Measurements from ENCODE around the gene C15orf39.

Gene C15orf39

DNA sequence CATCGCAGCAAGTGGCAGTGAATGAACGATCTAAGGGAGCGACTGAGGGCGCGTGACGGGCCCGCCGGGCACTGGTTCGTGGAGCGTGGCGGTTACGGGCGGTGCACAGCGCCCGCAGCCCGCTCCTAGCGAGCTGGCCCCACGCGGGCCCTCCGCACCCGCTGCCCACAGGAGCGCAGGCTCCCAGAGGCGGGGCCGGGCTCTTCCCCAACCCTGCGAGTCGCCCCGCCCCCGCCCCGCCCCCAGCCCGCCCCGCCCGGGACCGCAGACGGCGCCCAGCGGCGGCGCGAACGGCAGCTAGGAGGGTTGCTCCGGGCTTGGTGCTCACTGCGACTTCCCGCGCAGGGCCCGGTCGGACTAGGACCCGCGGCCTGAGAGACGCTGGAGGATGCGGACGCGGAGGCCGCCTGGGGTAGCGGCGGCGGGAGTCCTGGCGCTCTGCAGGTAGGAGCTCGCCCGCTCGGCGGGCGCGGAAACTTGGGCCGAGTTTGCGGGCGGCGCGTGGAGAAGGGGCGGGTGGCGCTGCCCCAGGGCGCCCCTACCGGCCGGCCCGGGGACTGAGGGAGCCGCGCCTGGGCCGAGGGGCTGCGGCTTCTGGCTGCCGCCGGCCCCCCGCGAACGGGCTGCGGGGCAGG, at the start of gene C15orf39:
TSS of gene C15orf39 (plus strand) at position 267 of the 635 bp plus-strand sequence. CDS start 4,167 bp downstream, outside the sequence.
- peak within 1 kb of the TSS; percentile 89 for H3K4me3 ChIP-seq (ENCODE audit: low read depth, low read length)
- no peaks in the 10 kb centered on the region for H3K27me3 ChIP-seq (ENCODE audit: control insufficient read depth, insufficient read depth, low read length)
- peak within 1 kb of the TSS; percentile 80 for H3K9ac ChIP-seq (ENCODE audit: low read depth, low read length)
- peaks cover 10% of the 10 kb centered on the region for H3K4me1 ChIP-seq (ENCODE audit: control insufficient read depth, insufficient read depth, low read length)
- H3K9me3 ChIP-seq (ENCODE audit: control insufficient read depth, insufficient read depth, low read length), result no peaks in the 10 kb centered on the region
- H3K36me3 ChIP-seq (ENCODE audit: control insufficient read depth, insufficient read depth, low read length), result peaks cover 7% of the 10 kb centered on the region

DNA sequence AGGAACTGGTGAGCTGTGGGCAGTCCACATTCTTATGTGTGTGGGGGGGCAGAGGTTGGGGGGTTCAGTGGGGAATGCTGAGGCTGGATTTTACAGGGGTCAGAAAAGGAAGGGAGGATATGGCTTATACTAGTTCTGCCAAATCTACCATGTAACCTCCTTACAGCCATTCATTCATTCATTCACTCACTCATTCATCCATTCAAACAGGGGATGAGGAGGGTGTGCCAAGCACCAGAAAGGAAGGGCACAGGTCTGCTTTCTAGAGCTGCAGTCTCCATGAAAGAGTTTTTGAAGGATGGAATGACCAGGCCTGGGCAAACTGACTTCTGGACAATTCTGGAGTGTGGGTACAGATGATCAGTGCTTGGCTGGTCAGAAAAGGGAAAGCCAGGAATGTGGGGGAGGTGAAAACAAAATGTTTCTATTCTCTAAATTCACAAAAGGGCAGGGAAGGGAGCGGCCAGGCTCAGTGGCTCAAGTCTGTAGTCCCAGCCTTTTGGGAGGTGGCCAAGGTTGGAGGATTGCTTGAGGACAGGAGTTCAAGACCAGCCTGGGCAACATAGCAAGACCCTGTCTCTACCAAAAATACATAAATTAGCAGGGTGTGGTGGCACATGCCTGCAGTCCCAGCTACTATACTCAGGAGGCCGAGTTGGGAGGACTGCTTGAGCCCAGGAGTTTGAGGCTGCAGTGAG, 49.2 kb upstream of the C15orf39 start:
- H3K4me3 ChIP-seq (ENCODE audit: low read depth, low read length), result no peak overlapping the region
- H3K9me3 ChIP-seq (ENCODE audit: control insufficient read depth, insufficient read depth, low read length), result no peaks in the 10 kb centered on the region
- H3K36me3 ChIP-seq (ENCODE audit: control insufficient read depth, insufficient read depth, low read length), result no peaks in the 10 kb centered on the region
- H3K4me1 ChIP-seq (ENCODE audit: control insufficient read depth, insufficient read depth, low read length), result no peaks in the 10 kb centered on the region
- no peaks in the 10 kb centered on the region for H3K27me3 ChIP-seq (ENCODE audit: control insufficient read depth, insufficient read depth, low read length)
- no peak overlapping the region for H3K9ac ChIP-seq (ENCODE audit: low read depth, low read length)

DNA sequence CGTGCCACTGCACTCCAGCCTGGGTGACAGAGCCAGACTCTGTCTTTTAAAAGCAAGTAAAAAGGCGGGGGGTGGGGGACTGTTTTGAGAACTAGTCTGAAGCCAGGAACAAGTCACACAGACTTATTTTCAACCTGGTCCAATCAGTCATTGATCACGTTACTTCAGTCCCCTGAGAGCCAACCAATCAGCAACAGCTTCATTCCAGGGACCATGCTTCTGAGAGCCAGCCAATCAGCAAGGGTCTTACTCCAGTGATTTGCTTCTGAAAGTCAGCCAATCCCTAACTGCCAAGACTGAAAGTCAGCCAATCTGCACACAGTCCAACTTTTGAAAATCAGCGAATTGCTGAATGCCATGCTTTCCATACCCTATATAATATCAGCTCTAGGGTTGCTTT, 48.6 kb upstream of the C15orf39 start:
- Histone ChIP-seq H3K4me3 (ENCODE audit: low read depth, low read length) (no peak overlapping the region), H3K4me1 (ENCODE audit: control insufficient read depth, insufficient read depth, low read length) (no peaks in the 10 kb centered on the region), H3K27me3 (ENCODE audit: control insufficient read depth, insufficient read depth, low read length) (no peaks in the 10 kb centered on the region), H3K36me3 (ENCODE audit: control insufficient read depth, insufficient read depth, low read length) (no peaks in the 10 kb centered on the region), H3K9ac (ENCODE audit: low read depth, low read length) (no peak overlapping the region), H3K9me3 (ENCODE audit: control insufficient read depth, insufficient read depth, low read length) (no peaks in the 10 kb centered on the region)

DNA sequence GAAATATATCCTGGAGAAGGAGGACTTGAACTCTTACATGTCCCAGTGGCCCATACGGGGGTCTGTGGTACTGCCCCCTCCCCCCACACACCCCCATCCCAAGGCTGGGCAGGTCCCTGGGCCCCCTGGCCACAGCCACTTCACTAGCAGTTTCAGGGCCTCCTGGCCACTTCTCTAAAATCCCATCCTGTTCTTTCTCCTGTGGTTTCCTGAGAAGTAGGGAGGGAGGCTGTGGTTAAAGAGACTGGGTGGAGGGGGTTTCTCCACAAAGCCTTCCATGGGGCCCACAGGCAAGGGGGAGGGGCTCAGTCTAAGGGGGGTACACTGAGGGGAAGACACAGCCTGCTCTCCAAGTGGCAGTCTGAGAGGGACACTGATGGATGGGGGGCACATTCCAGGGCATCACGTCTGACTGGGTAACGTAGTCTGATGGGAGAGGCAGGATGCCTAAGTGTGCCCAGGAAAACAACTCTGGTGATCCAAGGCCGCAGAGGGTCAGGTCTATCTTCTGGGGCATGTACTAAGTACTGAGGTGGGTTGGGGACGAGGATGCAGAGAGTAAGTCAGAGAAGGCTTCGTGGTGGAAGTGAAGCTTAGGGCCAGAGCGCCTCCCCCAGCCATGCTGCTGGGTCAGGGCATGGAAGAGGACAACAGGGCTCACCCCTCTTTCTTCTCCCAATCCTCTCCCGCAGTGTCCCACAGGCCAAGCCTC, 48.0 kb upstream of the C15orf39 start:
- Histone ChIP-seq H3K36me3 (ENCODE audit: control insufficient read depth, insufficient read depth, low read length) (no peaks in the 10 kb centered on the region), H3K4me3 (ENCODE audit: low read depth, low read length) (no peak overlapping the region), H3K4me1 (ENCODE audit: control insufficient read depth, insufficient read depth, low read length) (no peaks in the 10 kb centered on the region), H3K9ac (ENCODE audit: low read depth, low read length) (no peak overlapping the region), H3K9me3 (ENCODE audit: control insufficient read depth, insufficient read depth, low read length) (no peaks in the 10 kb centered on the region), H3K27me3 (ENCODE audit: control insufficient read depth, insufficient read depth, low read length) (no peaks in the 10 kb centered on the region)

DNA sequence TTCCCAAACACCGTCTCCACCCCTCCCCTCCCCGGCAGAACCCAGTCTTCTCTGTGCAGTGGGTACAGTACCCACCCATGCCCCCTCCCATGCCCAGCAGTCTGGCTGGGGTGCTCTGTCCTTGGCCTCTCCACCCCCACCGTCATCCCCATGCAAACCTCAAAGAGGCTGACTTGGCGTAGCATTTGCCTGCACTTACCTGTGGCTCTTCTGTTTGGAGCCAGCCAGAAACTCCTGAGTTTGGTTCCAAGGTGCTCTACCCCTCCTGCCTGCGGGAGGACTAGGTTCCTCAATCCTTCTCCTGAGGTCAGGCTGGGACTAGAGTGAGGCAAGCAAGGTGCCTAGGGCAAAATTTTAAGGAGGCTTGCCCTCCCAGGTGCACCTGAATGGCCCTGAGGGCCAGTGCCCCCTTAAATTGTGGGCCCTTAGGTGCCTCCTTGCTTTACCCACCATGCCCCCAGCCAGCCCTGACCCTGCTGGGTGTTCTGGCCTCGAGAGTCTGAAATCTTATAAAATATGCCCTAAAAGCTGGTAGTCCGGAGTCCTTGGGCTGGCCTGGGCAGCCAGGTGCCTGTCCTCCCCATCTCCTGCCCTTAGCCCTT, 47.1 kb upstream of the C15orf39 start:
- H3K36me3 ChIP-seq (ENCODE audit: control insufficient read depth, insufficient read depth, low read length), result no peaks in the 10 kb centered on the region
- no peak overlapping the region for H3K9ac ChIP-seq (ENCODE audit: low read depth, low read length)
- H3K4me3 ChIP-seq (ENCODE audit: low read depth, low read length), result no peak overlapping the region
- no peaks in the 10 kb centered on the region for H3K9me3 ChIP-seq (ENCODE audit: control insufficient read depth, insufficient read depth, low read length)
- H3K27me3 ChIP-seq (ENCODE audit: control insufficient read depth, insufficient read depth, low read length), result no peaks in the 10 kb centered on the region
- H3K4me1 ChIP-seq (ENCODE audit: control insufficient read depth, insufficient read depth, low read length), result no peaks in the 10 kb centered on the region

GRCh38 chr15:75156326-75157215, 45.1 kb upstream of the C15orf39 start:
- Histone ChIP-seq H3K9me3 (ENCODE audit: control insufficient read depth, insufficient read depth, low read length) (no peaks in the 10 kb centered on the region), H3K9ac (ENCODE audit: low read depth, low read length) (no peak overlapping the region), H3K4me1 (ENCODE audit: control insufficient read depth, insufficient read depth, low read length) (no peaks in the 10 kb centered on the region), H3K27me3 (ENCODE audit: control insufficient read depth, insufficient read depth, low read length) (no peaks in the 10 kb centered on the region), H3K4me3 (ENCODE audit: low read depth, low read length) (no peak overlapping the region), H3K36me3 (ENCODE audit: control insufficient read depth, insufficient read depth, low read length) (no peaks in the 10 kb centered on the region)

DNA sequence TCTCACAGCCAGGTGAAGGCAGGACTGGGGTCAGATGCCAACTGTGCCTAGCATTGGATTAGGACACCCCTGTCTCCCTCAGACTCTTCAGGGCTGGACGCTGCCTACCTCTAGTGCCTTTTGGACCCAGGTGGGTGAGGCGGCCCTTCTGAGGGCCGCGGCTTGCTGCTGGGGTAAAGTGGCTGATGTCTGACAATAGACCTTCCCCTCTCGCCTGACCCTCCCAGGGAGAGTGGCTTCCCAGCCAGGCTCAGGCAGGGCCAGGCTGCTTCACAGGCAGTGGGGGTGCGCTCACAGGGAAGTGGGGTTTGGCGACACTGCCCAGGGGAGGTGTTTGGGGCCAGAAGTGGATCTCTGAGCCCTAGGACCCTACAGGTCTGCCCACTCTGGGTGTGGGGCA, 43.3 kb upstream of the C15orf39 start:
- Histone ChIP-seq H3K9me3 (ENCODE audit: control insufficient read depth, insufficient read depth, low read length) (no peaks in the 10 kb centered on the region), H3K36me3 (ENCODE audit: control insufficient read depth, insufficient read depth, low read length) (no peaks in the 10 kb centered on the region), H3K4me1 (ENCODE audit: control insufficient read depth, insufficient read depth, low read length) (no peaks in the 10 kb centered on the region), H3K27me3 (ENCODE audit: control insufficient read depth, insufficient read depth, low read length) (no peaks in the 10 kb centered on the region), H3K9ac (ENCODE audit: low read depth, low read length) (no peak overlapping the region), H3K4me3 (ENCODE audit: low read depth, low read length) (no peak overlapping the region)

DNA sequence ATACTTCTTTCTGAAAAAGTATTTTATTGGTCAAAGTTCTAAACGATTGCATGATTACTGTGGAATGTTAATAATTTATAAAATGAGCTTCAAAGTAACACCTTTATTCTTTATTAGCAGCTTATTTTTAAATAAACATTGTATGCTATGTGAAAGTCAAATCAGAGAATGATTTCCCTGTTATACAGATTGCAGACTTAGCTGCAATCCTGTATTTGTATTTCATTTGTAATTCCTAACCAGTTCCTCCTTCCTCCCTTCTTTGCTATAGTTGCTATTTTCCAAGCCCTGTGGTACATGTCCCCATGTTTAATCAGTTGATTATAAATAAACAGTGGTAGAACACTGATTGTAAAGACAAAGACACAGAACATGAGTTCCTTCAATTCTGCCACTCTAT, 42.4 kb upstream of the C15orf39 start:
- no peaks in the 10 kb centered on the region for H3K36me3 ChIP-seq (ENCODE audit: control insufficient read depth, insufficient read depth, low read length)
- H3K4me1 ChIP-seq (ENCODE audit: control insufficient read depth, insufficient read depth, low read length), result no peaks in the 10 kb centered on the region
- H3K4me3 ChIP-seq (ENCODE audit: low read depth, low read length), result no peak overlapping the region
- no peaks in the 10 kb centered on the region for H3K27me3 ChIP-seq (ENCODE audit: control insufficient read depth, insufficient read depth, low read length)
- no peaks in the 10 kb centered on the region for H3K9me3 ChIP-seq (ENCODE audit: control insufficient read depth, insufficient read depth, low read length)
- no peak overlapping the region for H3K9ac ChIP-seq (ENCODE audit: low read depth, low read length)

GRCh38 chr15:75161106-75161916, 40.4 kb upstream of the C15orf39 start:
- no peak overlapping the region for H3K9ac ChIP-seq (ENCODE audit: low read depth, low read length)
- no peaks in the 10 kb centered on the region for H3K9me3 ChIP-seq (ENCODE audit: control insufficient read depth, insufficient read depth, low read length)
- H3K4me1 ChIP-seq (ENCODE audit: control insufficient read depth, insufficient read depth, low read length), result peaks cover 3% of the 10 kb centered on the region
- H3K27me3 ChIP-seq (ENCODE audit: control insufficient read depth, insufficient read depth, low read length), result no peaks in the 10 kb centered on the region
- H3K4me3 ChIP-seq (ENCODE audit: low read depth, low read length), result no peak overlapping the region
- H3K36me3 ChIP-seq (ENCODE audit: control insufficient read depth, insufficient read depth, low read length), result no peaks in the 10 kb centered on the region

GRCh38 chr15:75161917-75162414, 39.7 kb upstream of the C15orf39 start:
- H3K36me3 ChIP-seq (ENCODE audit: control insufficient read depth, insufficient read depth, low read length), result no peaks in the 10 kb centered on the region
- H3K9ac ChIP-seq (ENCODE audit: low read depth, low read length), result no peak overlapping the region
- no peaks in the 10 kb centered on the region for H3K9me3 ChIP-seq (ENCODE audit: control insufficient read depth, insufficient read depth, low read length)
- no peaks in the 10 kb centered on the region for H3K27me3 ChIP-seq (ENCODE audit: control insufficient read depth, insufficient read depth, low read length)
- no peak overlapping the region for H3K4me3 ChIP-seq (ENCODE audit: low read depth, low read length)
- H3K4me1 ChIP-seq (ENCODE audit: control insufficient read depth, insufficient read depth, low read length), result peaks cover 3% of the 10 kb centered on the region

All from iPS-15b (cell line).